ENCODE data around the gene EFNA5.

DNA sequence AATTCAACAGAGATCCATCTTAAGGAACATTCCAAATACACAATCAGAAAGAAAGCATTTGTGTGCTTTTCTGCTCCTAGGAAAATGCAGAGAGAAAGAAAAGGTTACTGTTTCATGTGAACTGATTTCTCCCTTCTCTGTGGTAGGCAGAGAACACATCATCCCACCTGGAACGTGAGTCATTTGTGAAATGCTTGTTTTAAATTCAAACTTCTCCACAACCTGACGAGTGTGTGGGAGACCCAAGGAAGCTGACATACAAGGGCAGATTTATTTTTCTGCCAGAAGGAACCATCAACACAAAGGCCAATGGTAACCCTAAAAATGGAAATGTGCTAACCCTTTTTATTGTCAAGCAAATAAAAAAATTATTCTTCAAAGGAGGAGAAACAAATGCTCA, 156.4 kb downstream of the EFNA5 start:
- TF ChIP-seq POLR2AphosphoS5 (IDR thresholded peaks at IDR 0.05; ENCODE audit: borderline replicate concordance, low read depth, low read length), result no peak
- no peak for TF ChIP-seq FOXP2 (optimal IDR thresholded peaks at IDR 0.05; ENCODE audit: control extremely low read depth, extremely low read length, insufficient read depth)

All from SK-N-MC (cell line).